CD4-positive, alpha-beta memory T cell (primary cell): ENCODE results near the gene GNAO1. TPM values are rescaled to one million over a fixed set of nuclear protein-coding genes. Genes with fewer than 3 reads are reported as not detected.

ENCODE experiments used
- microRNA-seq: library from miRNA; unstranded; fragments of <30 nt; microRNA quantifications from one replicate; pipeline ENCODE4 v1.2.0, GENCODE V29; 2021; ENCODE audit warnings: borderline replicate concordance, borderline number of aligned reads, borderline microRNAs expressed, mixed read lengths
- polyA plus RNA-seq, 2 donors: library from polyadenylated mRNA; unstranded; fragments of 300-500 nt; fragmentation: Illumina TruSeq; gene quantifications; one replicate each; pipeline ENCODE4 v1.2.3, GENCODE V29; 2021
- total RNA-seq, 2 experiments: library from RNA; stranded (reverse); gene quantifications; one replicate each; pipeline ENCODE4 v1.2.3, GENCODE V29; 2021

The GNAO1 gene
- total and polyA plus RNA-seq, 4 experiments from 2014 or later = 1.5 to 10.8 (median 10.5) TPM; not detected in 1

Small RNA genes lying within 50 kb of the gene (microRNA-seq; reads per million reads assigned to microRNA genes)
- not detected for gene MIR3935

Other genes starting within 250 kb of the GNAO1 start
- 10 to 100 TPM; 59.8 to 67.6 TPM for gene AMFR, start 234.1 kb downstream of the GNAO1 start, total RNA-seq
- 10 to 100 TPM; 45.7 to 61.0 TPM for gene AMFR, start 234.1 kb downstream of the GNAO1 start, polyA plus RNA-seq